Ovary (tissue), 9 donors: Measurements from ENCODE around the gene CHPF. TPM values are rescaled to one million over a fixed set of nuclear protein-coding genes. Genes with fewer than 3 reads are reported as not detected.
A peak's percentile ranks its signal among the peaks of the same experiment; 100 is the strongest.

ENCODE experiments used
- DNase-seq, 5 donors: peaks; one replicate each; pipeline ENCODE4 v3.0.0-alpha.2; 2019 to 2020
- H3K27ac ChIP-seq, 2 donors: fragments of 200-600 bp; one replicate each; pipeline versions ENCODE4 v1.5.1 to v1.8.0; 2019 to 2022
- H3K27me3 ChIP-seq: fragments of 200-600 bp; one replicate; pipeline ENCODE4 v1.8.0; 2022
- H3K36me3 ChIP-seq: fragments of 200-600 bp; sonication (generic); one replicate; pipeline ENCODE4 v1.5.1; 2019
- H3K4me1 ChIP-seq: one replicate; pipeline ENCODE4 v1.8.1; 2013; ENCODE audit warnings: mild to moderate bottlenecking, moderate library complexity; ENCODE audit not compliant: insufficient read depth
- H3K4me3 ChIP-seq: fragments of 200-600 bp; sonication (generic); one replicate; pipeline ENCODE4 v1.5.1; 2017
- H3K9me3 ChIP-seq, 2 donors: fragments of 200-600 bp in 1 of 2; sonication (generic) in 1 of 2; one replicate each; pipeline versions ENCODE4 v1.5.1 to v1.8.1; 2013 to 2019; ENCODE audit warnings: mild to moderate bottlenecking in 1 of 2, moderate library complexity in 1 of 2
- EP300 ChIP-seq: sonication (generic); formaldehyde crosslinking; IDR thresholded peaks from one replicate; pipeline ENCODE4 v1.6.1; 2017; ENCODE audit warnings: antibody characterized with exemption
- POLR2A ChIP-seq: fragments of 450-650 bp; IDR thresholded peaks from one replicate; pipeline ENCODE4 v1.6.1; 2017; ENCODE audit warnings: antibody characterized with exemption, mild to moderate bottlenecking, moderate library complexity
- WGBS, 3 donors: extraction: QIAGEN DNeasy Blood & Tissue Kit in 1 of 3; methylation state at CpG; one replicate each; pipeline versions ENCODE4 v1.1.5 to v1.1.7; 2013 to 2017; 5-methylcytosine and 5-hydroxymethylcytosine counted together
- intact Hi-C, 4 donors: fragments of 100-400 bp; cut with DNase I; formaldehyde crosslinking; loops; one replicate each; pipeline versions ENCODE4 v1.11.0 to v1.15.1; 2022 to 2023
- polyA plus RNA-seq, 2 donors: library from polyadenylated mRNA; stranded (reverse); fragments of 200-250 nt in 1 of 2; fragments of 350-450 nt in 1 of 2; fragmentation: Illumina TruSeq in 1 of 2; extraction: RNeasy Lipid Tissue Mini Kit (QIAGEN cat#74804) in 1 of 2; gene quantifications; one replicate each; pipeline ENCODE4 v1.2.3, GENCODE V29; 2013 to 2014
- total RNA-seq, 7 donors: library from RNA; depleted of rRNA in 2 of 7; stranded (reverse); fragments of >200 nt in 2 of 7; fragmentation: NEBNext Ultra II Directional in 3 of 7; extraction: Animal tissue kit (Norgen Biotek cat#: 25700) in 3 of 7; gene quantifications; one replicate each; pipeline versions ENCODE4 v1.1.0 to v1.2.4, GENCODE V29; 2016 to 2023
- TF ChIP-seq, protein P1 (sequence below), 3 donors: fragments of 450-650 bp in 2 of 3; fragments of 200-600 bp in 1 of 3; IDR thresholded peaks; one replicate each; pipeline versions ENCODE4 v1.5.1 to v1.8.0; 2016 to 2022; ENCODE audit warnings: antibody characterized with exemption in 3 of 3, mild to moderate bottlenecking in 1 of 3
- donor health status: DM: no; HTN: no; CAD: no; lungs with moderate emphysema.
- donor health status: DM: no; HTN: no; CAD: no.
- donor health status: Bipolar disorder and iron deficiency.
- donor health status: DM: yes; HTN: yes; CAD: no.
- donor health status: DM: no; HTN: no; CAD: no.
- donor health status: DM: yes; HTN: yes; CAD: no.

Gene CHPF
- total and polyA plus RNA-seq, 9 donors = 4.0 to 181 (median 120) TPM

DNA sequence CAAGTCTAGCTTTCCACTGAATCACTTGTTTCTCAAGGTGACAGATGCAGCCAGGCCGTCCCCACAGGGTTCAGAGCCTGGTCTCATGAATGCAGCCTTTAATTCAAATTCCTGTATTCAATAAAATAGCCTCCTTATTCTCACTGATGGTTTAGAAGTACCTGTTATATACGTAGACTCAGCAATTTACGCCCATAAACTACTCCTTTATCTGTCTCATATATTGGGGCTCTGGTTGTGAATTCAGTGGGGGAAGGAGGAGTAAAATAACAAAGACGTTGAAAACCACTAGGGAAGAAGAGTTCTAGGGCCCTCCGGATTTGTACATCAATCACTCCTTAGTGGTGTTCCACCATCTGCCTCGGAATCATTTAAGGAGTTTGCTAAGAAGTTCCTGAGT is 26.0 kb upstream of the CHPF start:
- intact Hi-C loops = loop anchor here in 2 of 4 donors (5.0 kb wide), 3 partner anchors 38 to 73 kb away; partner anchors contain the start of gene SLC4A3 (in 1 of the 2)
- Histone ChIP-seq H3K36me3 (no peaks in the 10 kb centered on the region), H3K27ac (peak overlapping the region; percentile 95 to 97), H3K4me1 (peaks cover 5% of the 10 kb centered on the region), H3K4me3 (peak overlapping the region; percentile 65), H3K27me3 (no peaks in the 10 kb centered on the region), H3K9me3 (no peaks in the 10 kb centered on the region)
- DNase-seq = no peak
- no peak for TF ChIP-seq POLR2A
- TF ChIP-seq, protein P1, sequence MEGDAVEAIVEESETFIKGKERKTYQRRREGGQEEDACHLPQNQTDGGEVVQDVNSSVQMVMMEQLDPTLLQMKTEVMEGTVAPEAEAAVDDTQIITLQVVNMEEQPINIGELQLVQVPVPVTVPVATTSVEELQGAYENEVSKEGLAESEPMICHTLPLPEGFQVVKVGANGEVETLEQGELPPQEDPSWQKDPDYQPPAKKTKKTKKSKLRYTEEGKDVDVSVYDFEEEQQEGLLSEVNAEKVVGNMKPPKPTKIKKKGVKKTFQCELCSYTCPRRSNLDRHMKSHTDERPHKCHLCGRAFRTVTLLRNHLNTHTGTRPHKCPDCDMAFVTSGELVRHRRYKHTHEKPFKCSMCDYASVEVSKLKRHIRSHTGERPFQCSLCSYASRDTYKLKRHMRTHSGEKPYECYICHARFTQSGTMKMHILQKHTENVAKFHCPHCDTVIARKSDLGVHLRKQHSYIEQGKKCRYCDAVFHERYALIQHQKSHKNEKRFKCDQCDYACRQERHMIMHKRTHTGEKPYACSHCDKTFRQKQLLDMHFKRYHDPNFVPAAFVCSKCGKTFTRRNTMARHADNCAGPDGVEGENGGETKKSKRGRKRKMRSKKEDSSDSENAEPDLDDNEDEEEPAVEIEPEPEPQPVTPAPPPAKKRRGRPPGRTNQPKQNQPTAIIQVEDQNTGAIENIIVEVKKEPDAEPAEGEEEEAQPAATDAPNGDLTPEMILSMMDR (IDR thresholded peaks at IDR 0.05) = no peak
- no peak for TF ChIP-seq EP300
- WGBS, 3 donors = 49 to 66% (median 54%) methylated on average over 6 of the region's 6 CpGs

DNA sequence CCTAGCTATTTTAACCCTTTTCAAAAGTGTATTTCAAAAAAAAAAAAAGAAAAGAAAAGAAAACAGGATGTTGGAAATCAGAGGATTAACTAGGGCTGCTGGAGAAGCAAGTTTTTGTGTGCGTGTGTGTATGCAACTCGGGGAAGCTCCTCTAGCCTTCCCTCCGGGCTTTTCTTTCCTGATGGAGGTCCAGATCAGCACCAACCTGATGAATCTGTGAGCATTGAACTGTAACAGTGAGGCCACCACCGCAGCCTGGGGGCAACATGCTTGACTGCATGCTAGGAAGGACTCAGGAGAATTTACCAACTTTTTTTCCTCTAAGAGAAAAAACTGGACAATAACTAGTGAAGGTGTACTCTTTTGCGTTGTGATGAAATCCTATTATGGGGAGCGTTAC is 25.4 kb upstream of the CHPF start:
- 62 to 89% (median 75%) methylated on average over 6 of the region's 6 CpGs for WGBS, 3 donors
- intact Hi-C loops = loop anchor here in 1 of 4 donors (5.0 kb wide), 1 partner anchor 73 kb away; no protein-coding TSS in a partner anchor

DNA sequence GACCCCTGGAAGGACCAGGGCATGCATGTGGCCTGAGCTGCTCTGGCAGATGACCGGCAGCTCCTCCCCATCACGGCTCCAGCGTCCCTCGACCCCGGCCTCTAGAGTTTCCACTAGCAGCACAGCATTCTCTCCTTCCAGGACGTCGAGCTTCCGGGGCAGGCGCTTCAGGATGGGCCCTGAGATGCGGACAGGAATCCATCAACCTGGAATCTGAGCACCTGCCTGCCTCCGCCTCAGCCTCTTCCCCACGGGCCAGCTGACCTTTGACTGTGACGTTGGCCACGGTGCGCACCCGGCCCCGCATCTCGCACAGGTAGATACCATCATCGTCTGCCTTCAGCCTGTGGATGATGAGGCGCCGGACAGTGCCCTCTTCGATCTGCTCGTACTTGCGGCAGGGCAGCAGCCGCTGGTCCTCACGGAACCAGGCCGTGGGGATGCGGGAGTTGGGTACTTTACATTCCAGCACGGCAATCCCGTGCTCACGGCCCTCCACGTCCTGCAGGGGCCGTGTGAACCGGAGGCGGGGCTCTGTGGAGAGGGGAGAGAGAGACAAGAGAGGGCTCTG is 24.3 kb upstream of the CHPF start:
- Histone ChIP-seq H3K27ac (peak overlapping the region in 1 of 2 donors; percentile 97), H3K4me3 (no peak overlapping the region), H3K36me3 (no peaks in the 10 kb centered on the region), H3K27me3 (no peaks in the 10 kb centered on the region), H3K9me3 (no peaks in the 10 kb centered on the region), H3K4me1 (peaks cover 5% of the 10 kb centered on the region)
- WGBS, 3 donors = 77 to 82% (median 81%) methylated on average over 35 of the region's 35 CpGs
- TF ChIP-seq EP300 = no peak
- TF ChIP-seq POLR2A = no peak
- TF ChIP-seq, protein P1 (IDR thresholded peaks at IDR 0.05) = no peak
- intact Hi-C loops = loop anchor here in 1 of 4 donors (5.0 kb wide), 1 partner anchor 74 kb away; no protein-coding TSS in a partner anchor
- DNase-seq = peak in 1 of 5 donors; percentile 60

More for the DNA sequence above, 25.4 kb upstream of the CHPF start:
- Histone ChIP-seq H3K27ac (peak overlapping the region; percentile 95 to 97), H3K4me3 (no peak overlapping the region), H3K4me1 (peaks cover 5% of the 10 kb centered on the region), H3K9me3 (no peaks in the 10 kb centered on the region), H3K27me3 (no peaks in the 10 kb centered on the region), H3K36me3 (no peaks in the 10 kb centered on the region)
- DNase-seq = no peak
- no peak for TF ChIP-seq POLR2A
- no peak for TF ChIP-seq EP300
- TF ChIP-seq, protein P1 (IDR thresholded peaks at IDR 0.05) = no peak

DNA sequence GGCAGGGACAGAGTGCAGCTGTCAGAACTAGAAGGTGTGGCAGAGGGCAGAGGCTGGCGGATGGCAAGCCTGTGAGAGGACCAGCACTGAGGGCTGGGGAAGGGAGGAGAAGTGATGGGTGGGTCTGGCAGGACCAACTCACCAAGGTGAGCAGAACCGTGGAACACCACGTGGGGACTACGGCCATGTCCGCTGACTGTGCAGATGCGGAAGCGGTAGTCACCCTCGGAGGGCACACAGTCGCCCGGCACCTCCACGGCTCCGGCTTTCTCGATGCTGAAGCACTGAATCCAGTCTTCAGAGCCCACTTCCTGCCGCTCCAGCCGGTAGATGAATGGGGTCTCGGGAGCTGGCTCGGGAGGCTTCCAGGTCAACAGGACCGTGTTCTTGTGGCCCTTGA is 23.5 kb upstream of the CHPF start:
- intact Hi-C loops = loop anchor here in 1 of 4 donors (5.0 kb wide), 1 partner anchor 75 kb away; no protein-coding TSS in a partner anchor
- Histone ChIP-seq H3K27ac (no peak overlapping the region), H3K9me3 (no peaks in the 10 kb centered on the region), H3K36me3 (no peaks in the 10 kb centered on the region), H3K4me1 (peaks cover 1% of the 10 kb centered on the region), H3K4me3 (no peak overlapping the region), H3K27me3 (no peaks in the 10 kb centered on the region)
- peak in 1 of 5 donors; percentile 27 for DNase-seq
- TF ChIP-seq, protein P1 (IDR thresholded peaks at IDR 0.05) = no peak
- TF ChIP-seq POLR2A (no peak), EP300 (no peak)
- 89 to 90% (median 90%) methylated on average over 18 of the region's 18 CpGs for WGBS, 3 donors
